HEK293T (cell line): Measurements from ENCODE around the gene ASF1B.

Experiments used
- BHLHE40 ChIP-seq: fragments of 450-650 bp; IDR thresholded peaks from 2 replicates; pipeline ENCODE4 v1.6.1; 2016; ENCODE audit warnings: mild to moderate bottlenecking, moderate library complexity, borderline replicate concordance
- L3MBTL2 ChIP-seq: fragments of 450-650 bp; conservative IDR thresholded peaks from 2 replicates; pipeline ENCODE4 v1.6.1; 2016; ENCODE audit warnings: mild to moderate bottlenecking
- SP1 ChIP-seq: fragments of 450-650 bp; IDR thresholded peaks from 2 replicates; pipeline ENCODE4 v1.6.1; 2017

- TF ChIP-seq BHLHE40, result no peak
- TF ChIP-seq L3MBTL2, result no peak
- TF ChIP-seq SP1, result no peak
Measured at GRCh38 chr19:14146789-14147216, 10.4 kb upstream of the ASF1B start.
